Urinary bladder (tissue), 4 donors: ENCODE results near the gene GIPC3. TPM values are rescaled to one million over a fixed set of nuclear protein-coding genes. Genes with fewer than 3 reads are reported as not detected.

Experiments used
- DNase-seq: peaks from one replicate; pipeline ENCODE4 v3.0.0-alpha.2; 2015; ENCODE audit errors: extremely low spot score
- H3K27ac ChIP-seq: one replicate; pipeline ENCODE4 v1.5.1; 2013; ENCODE audit warnings: low read depth, mild to moderate bottlenecking, moderate library complexity
- H3K36me3 ChIP-seq: one replicate; pipeline ENCODE4 v1.6.1; 2013; ENCODE audit warnings: mild to moderate bottlenecking, moderate library complexity; ENCODE audit not compliant: insufficient read depth
- H3K4me1 ChIP-seq: one replicate; pipeline ENCODE4 v1.6.1; 2013; ENCODE audit warnings: mild to moderate bottlenecking, moderate library complexity; ENCODE audit not compliant: insufficient read depth
- H3K4me3 ChIP-seq: one replicate; pipeline ENCODE4 v1.5.1; 2013; ENCODE audit warnings: low read depth, low read length
- WGBS: extraction: QIAGEN DNeasy Blood & Tissue Kit; methylation state at CpG from one replicate; pipeline ENCODE4 v1.1.7; 2013; 5-methylcytosine and 5-hydroxymethylcytosine counted together
- polyA plus RNA-seq: library from polyadenylated mRNA; stranded (reverse); fragments of 200-250 nt; gene quantifications from one replicate; pipeline ENCODE4 v1.2.3, GENCODE V29; 2013
- total RNA-seq: library from RNA; depleted of rRNA; stranded (reverse); fragments of >200 nt; gene quantifications from one replicate; pipeline ENCODE4 v1.2.3, GENCODE V29; 2014
- donor health status: healthy with polysubstance abuse.
- donor health status: healthy.

Gene GIPC3
- total and polyA plus RNA-seq, 2 donors, result 0.11 to 0.94 TPM

GRCh38 chr19:3544742-3545668 is 40.3 kb upstream of the GIPC3 start:
- no peak overlapping the region for H3K27ac ChIP-seq
- no peak for DNase-seq
- H3K4me3 ChIP-seq, result no peak overlapping the region
- 63% methylated on average over 30 of the region's 30 CpGs for WGBS
- no peaks in the 10 kb centered on the region for H3K4me1 ChIP-seq
- no peaks in the 10 kb centered on the region for H3K36me3 ChIP-seq

GRCh38 chr19:3545669-3546034 is 39.6 kb upstream of the GIPC3 start:
- no peaks in the 10 kb centered on the region for H3K4me1 ChIP-seq
- H3K4me3 ChIP-seq, result no peak overlapping the region
- H3K27ac ChIP-seq, result no peak overlapping the region
- DNase-seq, result no peak
- H3K36me3 ChIP-seq, result no peaks in the 10 kb centered on the region
- WGBS, result 77% methylated on average over 10 of the region's 10 CpGs

GRCh38 chr19:3546119-3546518 is 39.2 kb upstream of the GIPC3 start:
- WGBS, result 87% methylated on average over 23 of the region's 23 CpGs
- Histone ChIP-seq H3K4me3 (no peak overlapping the region), H3K4me1 (no peaks in the 10 kb centered on the region), H3K36me3 (no peaks in the 10 kb centered on the region), H3K27ac (no peak overlapping the region)
- no peak for DNase-seq

- 90% methylated on average over 15 of the region's 15 CpGs for WGBS
- no peak for DNase-seq
- H3K36me3 ChIP-seq, result no peaks in the 10 kb centered on the region
Measured at GRCh38 chr19:3547301-3547731, 38.0 kb upstream of the GIPC3 start.

GRCh38 chr19:3547767-3548282 is 37.5 kb upstream of the GIPC3 start:
- no peaks in the 10 kb centered on the region for H3K36me3 ChIP-seq
- WGBS, result 84% methylated on average over 36 of the region's 36 CpGs
- no peak overlapping the region for H3K27ac ChIP-seq
- no peak for DNase-seq
- H3K4me1 ChIP-seq, result no peaks in the 10 kb centered on the region
- no peak overlapping the region for H3K4me3 ChIP-seq

More at GRCh38 chr19:3547301-3547731, 38.0 kb upstream of the GIPC3 start:
- Histone ChIP-seq H3K4me3 (no peak overlapping the region), H3K4me1 (no peaks in the 10 kb centered on the region), H3K27ac (no peak overlapping the region)

GRCh38 chr19:3548606-3549005 is 36.7 kb upstream of the GIPC3 start:
- no peak overlapping the region for H3K4me3 ChIP-seq
- no peaks in the 10 kb centered on the region for H3K4me1 ChIP-seq
- no peak overlapping the region for H3K27ac ChIP-seq
- DNase-seq, result no peak
- WGBS, result 81% methylated on average over 14 of the region's 14 CpGs
- no peaks in the 10 kb centered on the region for H3K36me3 ChIP-seq

- Histone ChIP-seq H3K4me3 (no peak overlapping the region), H3K4me1 (no peaks in the 10 kb centered on the region), H3K27ac (no peak overlapping the region), H3K36me3 (no peaks in the 10 kb centered on the region)
- 88% methylated on average over 10 of the region's 10 CpGs for WGBS
- DNase-seq, result no peak
Measured at GRCh38 chr19:3549816-3550215, 35.5 kb upstream of the GIPC3 start.

- DNase-seq, result no peak
- Histone ChIP-seq H3K4me3 (no peak overlapping the region), H3K36me3 (no peaks in the 10 kb centered on the region), H3K27ac (no peak overlapping the region), H3K4me1 (no peaks in the 10 kb centered on the region)
- 91% methylated on average over 34 of the region's 34 CpGs for WGBS
Measured at GRCh38 chr19:3550947-3551791, 34.1 kb upstream of the GIPC3 start.

GRCh38 chr19:3551792-3552095 is 33.5 kb upstream of the GIPC3 start:
- 82% methylated on average over 9 of the region's 9 CpGs for WGBS
- DNase-seq, result no peak
- H3K4me3 ChIP-seq, result no peak overlapping the region
- no peaks in the 10 kb centered on the region for H3K4me1 ChIP-seq
- no peaks in the 10 kb centered on the region for H3K36me3 ChIP-seq
- H3K27ac ChIP-seq, result no peak overlapping the region

- H3K36me3 ChIP-seq, result no peaks in the 10 kb centered on the region
- DNase-seq, result no peak
- no peak overlapping the region for H3K27ac ChIP-seq
- no peaks in the 10 kb centered on the region for H3K4me1 ChIP-seq
- no peak overlapping the region for H3K4me3 ChIP-seq
- 79% methylated on average over 21 of the region's 21 CpGs for WGBS
Measured at GRCh38 chr19:3554254-3555083, 30.8 kb upstream of the GIPC3 start.

- Histone ChIP-seq H3K36me3 (no peaks in the 10 kb centered on the region), H3K4me1 (no peaks in the 10 kb centered on the region), H3K27ac (no peak overlapping the region), H3K4me3 (peak overlapping the region; percentile 95)
- 83% methylated on average over 15 of the region's 15 CpGs for WGBS
- no peak for DNase-seq
Measured at GRCh38 chr19:3555653-3556422, 29.4 kb upstream of the GIPC3 start.

GRCh38 chr19:3556423-3556977 is 28.8 kb upstream of the GIPC3 start:
- DNase-seq, result no peak
- peak overlapping the region; percentile 95 for H3K4me3 ChIP-seq
- H3K27ac ChIP-seq, result no peak overlapping the region
- H3K36me3 ChIP-seq, result no peaks in the 10 kb centered on the region
- no peaks in the 10 kb centered on the region for H3K4me1 ChIP-seq
- 34% methylated on average over 9 of the region's 9 CpGs for WGBS
